Measurements from ENCODE around the gene CTPS1.

DNA sequence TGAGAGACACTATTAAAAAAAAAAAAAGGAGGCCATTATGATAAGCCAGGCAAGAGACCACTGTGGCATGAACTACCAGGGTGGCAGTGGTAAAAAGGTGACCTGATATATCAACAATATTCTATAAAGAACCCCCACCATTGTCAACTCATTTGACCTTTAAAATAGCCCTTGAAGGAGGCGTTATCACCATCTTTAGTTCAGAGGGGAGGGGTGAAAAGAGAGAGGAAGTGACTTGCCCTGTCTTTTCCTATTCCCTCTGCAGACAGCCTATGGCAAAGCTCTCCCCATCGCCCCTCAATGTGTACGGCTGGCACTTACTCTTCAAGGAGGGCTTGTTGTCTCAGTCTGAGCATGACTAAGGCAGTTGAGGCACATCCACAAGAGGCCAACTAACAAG is 53.8 kb downstream of the CTPS1 start:
- TF ChIP-seq, protein P1, sequence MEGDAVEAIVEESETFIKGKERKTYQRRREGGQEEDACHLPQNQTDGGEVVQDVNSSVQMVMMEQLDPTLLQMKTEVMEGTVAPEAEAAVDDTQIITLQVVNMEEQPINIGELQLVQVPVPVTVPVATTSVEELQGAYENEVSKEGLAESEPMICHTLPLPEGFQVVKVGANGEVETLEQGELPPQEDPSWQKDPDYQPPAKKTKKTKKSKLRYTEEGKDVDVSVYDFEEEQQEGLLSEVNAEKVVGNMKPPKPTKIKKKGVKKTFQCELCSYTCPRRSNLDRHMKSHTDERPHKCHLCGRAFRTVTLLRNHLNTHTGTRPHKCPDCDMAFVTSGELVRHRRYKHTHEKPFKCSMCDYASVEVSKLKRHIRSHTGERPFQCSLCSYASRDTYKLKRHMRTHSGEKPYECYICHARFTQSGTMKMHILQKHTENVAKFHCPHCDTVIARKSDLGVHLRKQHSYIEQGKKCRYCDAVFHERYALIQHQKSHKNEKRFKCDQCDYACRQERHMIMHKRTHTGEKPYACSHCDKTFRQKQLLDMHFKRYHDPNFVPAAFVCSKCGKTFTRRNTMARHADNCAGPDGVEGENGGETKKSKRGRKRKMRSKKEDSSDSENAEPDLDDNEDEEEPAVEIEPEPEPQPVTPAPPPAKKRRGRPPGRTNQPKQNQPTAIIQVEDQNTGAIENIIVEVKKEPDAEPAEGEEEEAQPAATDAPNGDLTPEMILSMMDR (IDR thresholded peaks at IDR 0.05) = no peak
- TF ChIP-seq CHD2 (IDR thresholded peaks at IDR 0.05; ENCODE audit: low read length, partially characterized antibody) = no peak

Data from A549 (cell line).